ENCODE results near the gene RNF182.
"Not testable (repeated sequence)": the region's sequence is repeated elsewhere in the genome, so short reads cannot be mapped to it uniquely, and the experiment has no call there.

The RNF182 gene

DNA sequence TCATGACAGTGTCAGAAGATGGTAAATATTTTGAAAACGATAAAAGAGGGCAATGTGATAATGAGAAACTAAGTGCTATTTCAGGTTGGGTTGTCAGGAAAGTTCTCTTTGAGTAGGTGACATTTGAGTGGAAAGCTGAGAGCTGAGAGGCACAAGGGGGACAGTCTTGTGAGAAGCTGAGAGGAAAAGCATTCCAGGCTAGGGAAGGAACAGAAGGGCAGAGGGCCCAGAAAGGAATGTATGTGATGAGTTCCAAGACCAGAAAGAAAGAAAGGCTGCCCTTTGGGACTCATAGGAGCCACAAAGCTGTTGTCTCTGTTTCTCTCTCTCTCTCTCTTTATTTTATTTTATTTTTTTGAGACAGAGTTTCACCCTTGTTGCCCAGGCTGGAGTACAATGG is 7.6 kb upstream of the RNF182 start:
- no peak for DNase-seq (ENCODE audit: low read depth, low spot score)

DNA sequence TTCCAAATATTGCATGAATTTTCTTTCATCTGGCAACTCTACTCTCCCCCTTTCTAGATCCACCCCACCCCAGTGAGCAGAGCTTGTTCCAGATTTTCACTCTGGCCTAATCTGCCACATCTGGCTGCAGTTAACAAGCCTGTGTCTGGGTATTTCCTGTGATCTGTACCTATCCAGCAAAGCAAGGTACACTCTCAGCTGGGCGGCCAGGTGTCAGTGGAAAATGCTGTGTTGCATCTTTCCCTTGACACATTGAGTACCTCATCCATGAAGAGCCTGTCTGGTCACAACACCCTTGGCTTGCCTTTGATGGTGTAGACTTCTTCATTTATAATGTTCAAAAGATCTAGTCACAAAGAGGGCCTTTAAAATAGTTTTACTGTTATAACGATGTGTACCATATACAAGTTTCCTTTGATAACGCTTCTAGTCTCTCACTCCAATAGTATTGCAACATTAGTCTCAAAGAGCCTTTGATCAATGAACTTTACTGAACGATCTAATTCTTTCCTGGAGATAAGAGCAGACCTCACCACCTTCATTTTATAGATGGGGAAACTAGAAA is 6.0 kb upstream of the RNF182 start:
- DNase-seq (ENCODE audit: low read depth, low spot score) = no peak

DNA sequence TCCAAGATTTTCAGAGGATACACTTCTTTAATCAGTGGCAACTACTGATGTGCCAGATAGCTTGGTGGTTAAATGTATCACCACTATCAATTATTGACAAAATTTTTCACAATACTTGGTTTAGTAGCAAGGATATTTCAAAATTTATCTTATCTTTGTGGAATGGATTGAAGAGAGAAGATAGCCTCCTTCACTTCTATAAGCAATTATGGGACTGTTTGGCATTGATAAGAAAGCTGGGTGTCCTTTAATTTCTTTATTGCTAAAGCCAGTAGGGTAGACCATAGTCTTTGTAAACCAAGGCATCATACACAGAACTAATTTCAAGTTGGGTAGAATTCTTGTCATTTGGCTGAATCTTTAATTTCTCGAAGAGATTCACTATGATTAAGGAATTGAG is 4.9 kb upstream of the RNF182 start:
- no peak for DNase-seq (ENCODE audit: low read depth, low spot score)

DNA sequence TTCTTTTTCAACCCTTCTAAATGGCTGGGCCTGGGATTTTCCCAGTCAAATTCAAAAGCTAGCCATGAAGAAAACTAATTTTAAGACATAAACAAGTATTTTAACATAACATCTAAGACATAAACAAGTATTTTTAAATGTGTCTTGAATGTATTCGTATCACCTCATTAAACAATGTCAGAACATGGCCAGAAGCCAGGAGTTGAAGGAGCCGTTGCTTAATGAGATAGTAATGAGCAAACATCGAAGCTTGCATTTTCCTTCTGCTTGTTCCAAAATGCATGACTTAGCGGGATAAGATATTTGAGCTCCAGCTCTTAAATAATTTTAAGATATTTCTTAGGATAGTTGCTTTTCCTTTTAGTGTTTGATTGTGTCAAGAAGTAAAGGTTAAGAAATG is 4.2 kb upstream of the RNF182 start:
- no peak for DNase-seq (ENCODE audit: low read depth, low spot score)

DNA sequence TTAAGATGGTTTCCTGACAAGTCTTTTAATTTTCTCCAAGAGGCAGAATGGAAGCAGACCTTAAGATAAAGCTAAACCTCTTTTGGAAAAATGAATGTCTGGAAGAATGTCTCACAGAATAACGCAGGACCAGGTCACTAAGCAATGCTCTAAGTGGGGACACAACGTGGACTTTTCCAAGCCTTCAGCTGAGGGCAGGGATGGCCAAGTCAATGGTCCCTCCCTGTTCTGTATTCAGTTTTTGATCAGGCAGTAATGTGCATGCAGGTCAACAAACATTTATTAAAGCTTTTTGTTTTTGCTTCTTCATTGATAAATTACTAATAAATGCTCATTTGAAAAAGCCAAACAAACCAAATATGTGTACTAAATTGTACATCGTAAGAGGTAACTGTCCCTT is 2.0 kb upstream of the RNF182 start:
- DNase-seq (ENCODE audit: low read depth, low spot score) = no peak

DNA sequence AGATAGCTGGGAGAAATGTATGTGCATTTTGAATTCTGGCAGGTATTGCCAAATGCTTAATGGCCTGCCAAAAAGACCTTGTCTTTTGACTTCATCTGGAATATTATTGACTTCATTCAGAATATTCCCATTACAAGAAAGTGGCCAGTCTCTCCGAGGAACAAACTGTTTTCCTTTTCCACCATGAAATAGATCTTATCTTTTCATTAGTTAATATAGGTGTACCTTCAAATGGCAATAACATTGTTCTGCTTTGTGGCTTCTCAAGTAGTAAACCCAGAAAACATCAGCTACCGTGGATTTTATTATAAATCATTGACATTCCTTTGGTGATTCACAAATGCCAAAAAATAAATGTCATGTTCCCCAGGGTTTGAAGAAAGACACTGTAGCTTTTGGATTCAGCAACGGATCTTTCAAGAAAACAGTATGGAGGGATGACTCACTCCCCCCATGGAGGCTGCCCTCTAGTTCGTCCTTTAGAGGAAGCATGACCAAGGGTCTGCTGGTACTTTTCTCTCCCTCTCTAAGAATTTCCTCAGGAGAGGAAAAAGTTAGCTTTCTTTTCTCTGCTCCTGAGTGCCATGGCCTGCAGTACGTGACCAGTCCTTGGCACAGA is 1.1 kb upstream of the RNF182 start:
- no peak for DNase-seq (ENCODE audit: low read depth, low spot score)

DNA sequence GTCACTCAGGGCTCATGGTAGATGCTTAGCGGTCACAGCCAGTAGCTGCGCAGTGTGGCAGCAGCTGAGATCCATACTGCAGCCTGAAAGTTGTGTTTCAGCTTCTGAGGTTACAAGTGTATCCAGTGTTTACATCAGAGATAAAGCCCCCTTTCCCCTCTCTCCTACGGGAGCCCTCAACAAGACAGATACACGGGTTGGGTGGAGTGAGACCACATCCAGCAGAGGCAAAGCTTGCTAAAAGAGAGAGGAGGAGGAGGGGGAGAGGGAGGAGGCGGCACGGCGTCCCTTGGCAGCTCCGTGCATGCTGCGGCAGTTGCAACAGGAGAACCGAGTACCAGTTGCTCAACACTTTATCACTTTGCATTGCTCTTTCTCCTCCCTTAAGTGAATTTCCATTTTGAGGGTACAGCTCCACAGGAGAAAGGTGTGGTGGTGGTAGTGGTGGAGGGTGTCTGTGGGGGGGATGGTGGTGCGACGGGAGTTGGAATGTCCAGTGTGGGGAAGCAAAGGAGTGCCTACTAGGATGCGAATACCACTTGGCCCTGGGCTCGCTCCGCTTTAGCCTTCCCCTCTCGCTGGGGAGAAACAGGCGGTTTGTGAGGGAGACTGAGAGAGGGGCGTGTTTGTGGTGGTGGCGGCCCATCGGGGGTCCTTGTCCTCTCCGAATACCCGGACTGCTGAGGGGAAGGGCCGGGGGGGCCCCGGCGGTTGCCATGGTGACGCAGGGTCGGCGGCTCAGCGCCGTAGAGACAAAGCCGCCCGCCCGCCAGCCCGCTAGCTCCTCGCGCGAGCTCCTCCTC is 405 bp upstream of the RNF182 start:
- no peak for DNase-seq (ENCODE audit: low read depth, low spot score)

DNA sequence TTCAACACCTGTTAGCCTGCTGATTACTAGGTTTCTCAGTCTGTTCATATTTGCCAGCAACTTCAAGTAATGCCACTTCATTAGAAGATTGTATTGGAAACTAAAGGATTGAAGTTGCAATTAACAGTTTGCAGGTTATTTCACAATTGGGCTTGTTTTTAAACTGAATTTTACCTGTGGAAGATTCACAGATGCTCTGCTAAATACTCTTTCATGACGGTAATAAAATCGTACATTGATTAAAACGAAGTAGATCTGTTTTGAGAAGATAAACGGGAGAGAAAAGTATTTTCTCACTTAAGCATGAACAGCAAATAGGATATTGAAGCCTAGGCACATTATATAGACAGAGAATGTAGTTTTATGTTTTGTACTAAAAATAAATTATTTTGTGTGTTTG is 1.6 kb downstream of the RNF182 start:
- DNase-seq (ENCODE audit: low read depth, low spot score) = no peak

DNA sequence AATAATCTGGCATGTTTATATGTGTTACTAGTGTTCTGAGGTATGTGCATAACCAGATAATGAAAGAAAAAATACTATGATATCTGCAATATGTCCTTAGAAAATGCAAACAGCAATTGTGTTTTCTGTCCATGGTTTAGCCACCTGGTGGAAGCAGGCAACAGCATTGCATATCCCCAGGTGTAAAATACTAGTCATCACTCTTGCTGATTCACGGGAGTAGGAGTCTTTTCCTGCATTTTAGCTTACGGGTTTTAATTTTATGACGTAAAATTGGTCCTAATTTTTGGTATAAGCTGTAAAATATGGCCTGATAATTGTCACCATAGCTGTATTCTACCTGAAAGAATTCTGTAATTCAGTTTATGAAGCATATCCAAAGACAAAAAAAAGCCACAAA is 2.5 kb downstream of the RNF182 start:
- DNase-seq (ENCODE audit: low read depth, low spot score) = no peak

DNA sequence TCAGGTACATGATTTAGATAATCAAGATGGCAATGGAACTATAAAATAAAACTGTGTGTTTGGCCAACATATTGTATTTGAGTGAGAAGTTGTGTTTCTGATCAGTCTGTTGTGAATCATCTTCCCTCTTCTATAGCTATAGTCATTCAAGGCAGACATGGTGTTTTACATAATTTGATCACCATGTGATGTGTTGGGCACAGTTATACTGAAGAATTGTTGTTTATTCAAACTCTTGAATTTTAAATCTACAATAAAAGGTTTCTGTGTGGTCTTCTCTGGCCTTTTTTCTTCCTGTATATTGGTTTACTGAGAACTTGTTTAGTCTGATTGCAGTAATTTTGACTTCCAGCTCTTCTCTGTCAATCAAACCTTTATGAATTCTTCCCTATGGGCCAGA is 4.4 kb downstream of the RNF182 start:
- no peak for DNase-seq (ENCODE audit: low read depth, low spot score)

DNA sequence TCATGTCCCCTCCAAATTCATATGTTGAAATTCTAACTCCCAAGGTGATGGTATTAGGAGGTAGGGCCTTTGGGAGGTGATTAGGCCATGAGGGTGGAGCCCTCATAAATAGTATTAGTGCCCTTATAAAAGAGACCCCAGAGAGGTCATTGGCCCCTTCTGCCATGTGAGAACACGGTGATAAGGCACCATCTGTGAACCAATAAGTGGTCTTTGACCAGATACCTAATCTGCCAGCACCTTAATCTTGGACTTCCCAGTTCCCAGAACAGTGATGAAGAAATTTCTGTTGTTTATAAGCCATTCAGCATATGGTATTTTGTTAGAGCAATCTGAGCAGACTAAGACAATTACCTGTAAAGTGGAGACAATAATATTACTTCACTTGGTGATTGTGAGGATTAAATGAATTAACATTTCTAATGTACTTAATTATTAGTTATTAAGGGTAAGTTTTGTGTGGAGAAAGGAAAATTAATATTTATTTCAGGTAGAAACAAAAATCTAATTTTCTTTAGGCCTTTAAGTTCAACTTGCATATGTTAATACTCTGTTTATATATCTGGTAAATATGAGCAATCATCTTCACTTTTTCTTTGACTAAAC is 7.1 kb downstream of the RNF182 start:
- no peak for DNase-seq (ENCODE audit: low read depth, low spot score)

DNA sequence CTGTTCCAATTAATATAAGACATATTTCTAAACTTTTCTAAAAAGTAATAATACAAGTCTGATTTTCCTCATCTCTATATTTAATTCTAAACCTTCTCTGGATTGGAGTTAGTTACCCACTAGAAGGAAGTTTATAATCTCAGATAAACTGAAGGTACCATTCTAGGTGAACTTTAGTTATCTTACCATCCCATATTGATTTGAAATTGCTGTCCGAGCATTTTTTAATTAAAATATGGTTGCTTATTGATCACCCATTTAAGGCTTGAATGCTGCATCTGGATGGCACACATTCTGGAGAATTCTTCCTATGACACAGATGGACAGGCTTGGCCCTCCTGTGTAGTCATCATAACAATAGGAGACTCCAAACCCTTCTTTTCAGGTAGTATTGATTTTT is 8.0 kb downstream of the RNF182 start:
- no peak for DNase-seq (ENCODE audit: low read depth, low spot score)

DNA sequence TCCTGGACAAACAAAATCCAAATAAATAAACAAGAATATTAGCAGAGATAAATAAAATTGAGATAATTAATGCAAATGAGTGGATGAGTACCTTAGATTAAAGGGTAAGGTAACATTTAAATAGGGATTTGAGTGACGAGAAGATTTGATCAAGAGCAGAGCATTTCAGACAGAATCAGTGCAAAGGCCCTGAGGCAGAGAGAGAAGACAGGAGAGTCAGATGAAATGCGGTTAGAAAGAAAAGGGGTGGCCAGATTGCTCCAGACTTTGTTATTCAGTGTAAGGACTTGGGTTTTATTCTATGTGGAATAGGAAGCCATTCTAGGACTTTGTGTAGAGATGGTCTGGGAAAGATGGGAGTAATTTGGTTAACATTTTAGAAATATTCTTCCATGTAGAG is 10.0 kb downstream of the RNF182 start:
- no peak for DNase-seq (ENCODE audit: low read depth, low spot score)

DNA sequence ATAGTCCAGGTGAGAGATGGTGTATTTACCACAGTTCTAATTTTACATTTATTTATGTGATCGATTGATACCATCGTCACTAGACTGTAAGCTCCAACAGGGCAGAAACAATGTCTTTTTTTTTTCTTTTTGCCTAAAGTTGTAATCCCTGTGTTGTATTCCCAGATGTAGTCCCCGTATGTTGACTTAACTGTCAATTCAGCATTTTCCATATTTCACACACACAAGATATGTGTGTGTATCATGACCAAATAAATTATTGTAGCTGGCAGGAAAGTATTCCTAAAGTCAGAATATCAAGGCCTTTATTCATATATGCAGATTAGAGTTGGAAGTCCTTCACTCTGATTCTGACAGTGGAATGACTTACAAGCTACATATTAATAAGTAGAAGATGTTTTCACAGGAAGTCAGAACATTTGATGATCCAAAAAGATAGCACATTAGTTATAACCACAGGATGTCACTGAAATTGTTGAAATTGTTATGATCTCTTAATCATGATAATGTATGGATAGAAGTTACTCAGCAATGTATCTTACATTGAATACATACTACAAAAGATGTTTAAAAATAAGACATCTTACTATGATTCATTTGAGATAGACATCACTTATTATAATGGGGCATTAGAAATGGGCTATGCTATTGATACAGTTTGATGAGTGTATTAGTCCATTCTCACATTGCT is 10.6 kb downstream of the RNF182 start:
- DNase-seq (ENCODE audit: low read depth, low spot score) = no peak

DNA sequence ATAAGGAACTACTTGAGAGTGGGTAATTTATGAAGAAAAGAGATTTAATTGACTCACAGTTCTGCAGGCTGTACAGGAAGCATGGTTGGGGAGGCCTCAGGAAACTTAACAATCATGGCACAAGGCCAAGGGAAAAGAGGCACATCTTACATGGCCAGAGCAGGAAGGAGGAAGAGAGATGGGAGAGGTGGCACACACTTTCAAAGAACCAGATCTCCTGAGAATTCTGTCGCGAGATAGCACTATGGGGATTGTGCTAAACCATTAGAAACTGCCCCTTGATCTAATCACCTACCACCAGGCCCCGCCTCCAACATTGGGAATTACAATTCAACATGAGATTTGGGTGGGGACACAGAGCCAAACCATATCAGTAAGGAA is 11.1 kb downstream of the RNF182 start:
- not testable (repeated sequence) for DNase-seq (ENCODE audit: low read depth, low spot score)

DNA sequence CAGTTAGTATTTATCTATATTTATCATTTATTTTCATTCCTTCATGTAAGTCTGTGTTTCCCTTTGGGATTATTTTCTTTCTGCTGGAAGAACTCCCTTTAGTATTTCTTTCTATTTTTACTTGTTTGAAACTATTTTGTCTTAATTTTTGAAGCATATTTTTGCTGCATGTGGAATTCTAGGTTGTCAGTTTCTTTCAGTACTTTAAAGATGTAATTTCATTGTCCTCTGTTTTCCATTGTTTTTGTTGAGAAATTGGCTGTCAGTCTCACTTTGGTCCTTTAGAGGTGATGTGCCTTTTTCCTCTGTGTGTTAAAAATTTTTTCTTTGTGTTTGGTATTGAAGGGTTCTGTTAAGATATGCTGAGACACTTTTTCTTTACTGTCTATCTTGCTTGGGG is 17.1 kb downstream of the RNF182 start:
- DNase-seq (ENCODE audit: low read depth, low spot score) = no peak

DNA sequence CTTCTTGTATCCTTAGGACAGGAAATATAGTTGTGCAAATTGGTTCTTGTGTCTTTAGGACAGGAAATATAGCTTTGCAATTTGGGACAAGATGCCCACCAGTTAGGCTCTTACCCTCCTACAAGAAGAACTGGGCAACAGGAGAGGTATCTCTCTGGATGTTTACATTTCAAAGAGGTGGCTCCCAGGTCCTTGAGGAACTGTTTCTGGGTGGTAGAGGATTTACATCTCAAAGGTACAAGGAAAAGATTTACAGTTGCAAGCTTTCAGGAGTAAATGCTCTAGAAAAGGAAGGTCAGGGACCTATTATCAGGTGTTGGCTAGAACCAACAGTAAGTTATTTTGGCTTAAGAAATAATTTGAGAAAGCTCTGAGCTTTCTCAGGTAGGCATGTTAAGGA is 19.2 kb downstream of the RNF182 start:
- no peak for DNase-seq (ENCODE audit: low read depth, low spot score)

DNA sequence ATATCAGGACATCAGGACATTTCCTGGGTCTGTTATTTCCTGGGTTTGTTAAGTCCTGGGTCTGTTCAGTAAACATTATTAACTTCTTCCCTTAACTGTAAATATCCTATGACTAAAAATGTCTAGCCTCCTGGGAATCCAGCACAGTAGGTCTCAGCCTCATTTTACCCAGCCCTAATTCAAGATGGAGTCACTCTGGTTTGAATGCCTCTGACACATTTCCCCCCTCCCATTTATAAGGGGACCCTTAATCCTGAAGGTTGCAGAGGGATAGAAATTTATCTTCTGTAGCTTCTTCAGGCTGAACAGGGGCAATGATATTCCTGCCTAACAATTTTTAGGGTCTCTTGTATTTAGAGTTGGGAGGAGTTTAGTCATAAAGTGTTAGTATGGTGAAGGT is 21.8 kb downstream of the RNF182 start:
- DNase-seq (ENCODE audit: low read depth, low spot score) = no peak

DNA sequence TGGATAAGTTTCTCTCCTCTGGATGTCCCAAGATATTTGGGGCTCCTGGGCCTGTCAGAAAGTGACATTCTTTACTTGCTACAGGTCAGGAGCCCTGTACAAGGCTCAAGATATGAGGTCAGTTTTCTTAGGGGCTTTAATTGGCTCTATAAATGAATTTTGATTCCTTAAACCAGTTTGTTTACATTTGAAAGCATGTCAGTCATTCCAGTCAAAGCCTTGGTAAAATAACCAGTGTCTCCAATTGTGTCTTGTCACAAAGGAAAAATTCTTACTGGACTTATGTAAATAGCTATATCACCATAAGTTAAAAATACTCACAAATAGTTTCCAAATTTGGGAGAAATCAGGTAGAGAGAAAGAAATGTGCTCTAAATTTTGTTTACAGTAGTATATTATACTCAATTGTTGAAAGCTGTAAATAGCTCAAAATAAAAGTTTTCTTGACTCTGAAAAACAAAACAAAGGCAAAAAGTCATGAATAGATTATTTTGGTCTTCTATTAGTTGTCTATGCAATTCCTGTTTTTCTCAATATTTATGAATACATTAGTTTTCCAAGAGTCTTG is 22.9 kb downstream of the RNF182 start:
- DNase-seq (ENCODE audit: low read depth, low spot score) = no peak

DNA sequence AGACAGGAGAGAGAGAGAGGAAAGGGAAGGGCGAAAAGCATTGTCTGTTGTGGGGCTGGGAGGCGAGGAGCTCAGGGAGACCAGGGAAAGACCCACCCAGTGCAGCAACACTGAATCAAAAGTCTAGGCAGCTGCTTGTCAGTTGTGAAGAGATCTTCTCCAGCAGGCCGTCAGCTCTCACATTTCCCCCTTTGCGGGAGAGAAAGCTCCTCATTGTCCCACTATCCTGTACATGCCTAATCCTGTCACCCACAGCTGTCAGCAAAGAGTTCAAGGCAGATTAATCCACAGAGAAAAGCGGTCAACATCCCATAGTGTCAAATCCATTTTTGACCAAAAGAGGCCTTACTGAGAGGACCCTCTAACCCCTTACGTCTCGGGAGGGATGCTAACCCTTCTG is 27.3 kb downstream of the RNF182 start:
- DNase-seq (ENCODE audit: low read depth, low spot score) = no peak

DNA sequence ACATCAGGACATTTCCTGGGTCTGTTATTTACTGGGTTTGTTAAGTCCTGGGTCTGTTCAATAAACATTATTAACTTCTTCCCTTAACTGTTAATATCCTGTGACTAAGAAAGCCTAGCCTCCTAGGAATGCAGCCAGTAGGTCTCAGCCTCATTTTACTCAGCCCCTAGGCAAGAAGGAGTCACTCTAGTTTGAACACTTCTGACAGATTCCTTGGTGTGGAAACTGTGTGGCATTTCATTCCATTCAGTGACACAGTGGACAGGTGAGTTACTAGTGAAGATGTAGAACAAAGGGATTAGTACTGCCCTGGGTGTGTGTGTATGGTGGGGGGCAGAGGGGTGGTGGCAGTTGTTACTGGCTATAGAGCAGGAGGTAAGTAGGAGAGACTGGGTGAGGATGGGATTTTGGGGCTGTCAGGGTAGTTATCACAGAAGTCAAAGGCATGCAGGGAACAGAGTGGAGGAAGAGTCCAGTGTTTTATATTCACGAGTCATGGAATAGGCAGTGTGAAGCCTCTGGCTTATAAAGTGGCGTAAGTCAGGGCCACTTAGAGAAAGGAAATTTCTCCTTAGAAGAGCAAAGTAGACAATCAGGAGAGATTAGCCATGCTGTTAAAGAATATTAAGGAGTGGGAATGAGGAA is 28.4 kb downstream of the RNF182 start:
- no peak for DNase-seq (ENCODE audit: low read depth, low spot score)

Measured in activated naive CD8-positive, alpha-beta T cell treated with anti-CD3 and anti-CD28 coated beads, Interleukin-2, amount 50 U/mL, for 16 hours (primary cell).